Measurements from ENCODE around the gene IGFLR1. TPM values are rescaled to one million over a fixed set of nuclear protein-coding genes. Genes with fewer than 3 reads are reported as not detected.

Gene IGFLR1
- total RNA-seq, 6 experiments from 2014 or later = 16.3 to 58.9 (median 29.3) TPM

DNA sequence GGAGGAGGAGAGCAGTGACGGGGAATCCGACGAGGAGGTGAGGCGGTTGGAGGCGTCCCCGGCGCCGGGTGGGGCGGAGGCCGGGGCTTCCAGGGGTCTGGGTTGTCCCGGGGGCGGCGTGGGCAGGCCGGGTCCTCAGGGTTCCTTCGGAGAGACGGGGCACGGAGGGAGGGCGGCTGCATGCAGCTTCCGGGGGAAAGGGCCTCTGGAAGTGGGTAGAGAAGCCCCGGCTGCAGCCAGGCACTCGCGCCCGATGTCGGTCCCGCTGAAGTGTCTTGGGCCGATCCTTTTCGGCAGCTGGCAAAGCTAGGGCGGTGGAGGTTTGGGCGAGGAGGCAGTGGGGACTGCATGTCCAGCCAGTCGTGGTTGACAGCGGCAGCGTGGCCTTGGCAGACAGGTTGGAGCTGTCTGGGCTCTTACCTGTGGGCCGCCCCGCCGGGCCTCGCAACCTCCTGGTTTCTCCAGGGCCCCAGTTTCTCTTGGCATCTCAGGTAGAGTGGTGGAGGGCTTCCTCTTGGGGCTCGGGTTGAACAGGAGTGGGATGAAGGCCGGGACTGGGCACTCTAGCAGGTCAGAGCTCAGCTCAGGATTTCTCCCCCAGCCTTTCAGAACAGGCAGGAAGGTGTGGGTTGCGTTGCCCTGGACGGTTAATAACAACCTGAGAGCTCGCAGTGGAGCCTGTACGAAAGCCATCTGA is 23.8 kb downstream of the IGFLR1 start:
- intact Hi-C loops (cut with DNase I) = no loop called here
- Histone ChIP-seq H3K36me3 (peaks cover 0 to 22% (median 11%) of the 10 kb centered on the region in 4 donors), H3K4me3 (peak overlapping the region; percentile 66 to 92 (median 79)), H3K9me3 (no peaks in the 10 kb centered on the region), H3K27me3 (no peaks in the 10 kb centered on the region), H3K27ac (peak overlapping the region; percentile 40 to 91 (median 77)), H3K4me1 (peaks cover 0 to 21% (median 6%) of the 10 kb centered on the region in 4 donors)
- DNase-seq (peak; percentile 59 to 72 (median 66)), ATAC-seq (no peak)
- TF ChIP-seq, protein P1, sequence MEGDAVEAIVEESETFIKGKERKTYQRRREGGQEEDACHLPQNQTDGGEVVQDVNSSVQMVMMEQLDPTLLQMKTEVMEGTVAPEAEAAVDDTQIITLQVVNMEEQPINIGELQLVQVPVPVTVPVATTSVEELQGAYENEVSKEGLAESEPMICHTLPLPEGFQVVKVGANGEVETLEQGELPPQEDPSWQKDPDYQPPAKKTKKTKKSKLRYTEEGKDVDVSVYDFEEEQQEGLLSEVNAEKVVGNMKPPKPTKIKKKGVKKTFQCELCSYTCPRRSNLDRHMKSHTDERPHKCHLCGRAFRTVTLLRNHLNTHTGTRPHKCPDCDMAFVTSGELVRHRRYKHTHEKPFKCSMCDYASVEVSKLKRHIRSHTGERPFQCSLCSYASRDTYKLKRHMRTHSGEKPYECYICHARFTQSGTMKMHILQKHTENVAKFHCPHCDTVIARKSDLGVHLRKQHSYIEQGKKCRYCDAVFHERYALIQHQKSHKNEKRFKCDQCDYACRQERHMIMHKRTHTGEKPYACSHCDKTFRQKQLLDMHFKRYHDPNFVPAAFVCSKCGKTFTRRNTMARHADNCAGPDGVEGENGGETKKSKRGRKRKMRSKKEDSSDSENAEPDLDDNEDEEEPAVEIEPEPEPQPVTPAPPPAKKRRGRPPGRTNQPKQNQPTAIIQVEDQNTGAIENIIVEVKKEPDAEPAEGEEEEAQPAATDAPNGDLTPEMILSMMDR (IDR thresholded peaks at IDR 0.05) = no peak
- WGBS (ENCODE audit: insufficient coverage, low coverage, low lambda C conversion rate, missing lambda C conversion rate) = 4% methylated on average over 9 of the region's 42 CpGs

DNA sequence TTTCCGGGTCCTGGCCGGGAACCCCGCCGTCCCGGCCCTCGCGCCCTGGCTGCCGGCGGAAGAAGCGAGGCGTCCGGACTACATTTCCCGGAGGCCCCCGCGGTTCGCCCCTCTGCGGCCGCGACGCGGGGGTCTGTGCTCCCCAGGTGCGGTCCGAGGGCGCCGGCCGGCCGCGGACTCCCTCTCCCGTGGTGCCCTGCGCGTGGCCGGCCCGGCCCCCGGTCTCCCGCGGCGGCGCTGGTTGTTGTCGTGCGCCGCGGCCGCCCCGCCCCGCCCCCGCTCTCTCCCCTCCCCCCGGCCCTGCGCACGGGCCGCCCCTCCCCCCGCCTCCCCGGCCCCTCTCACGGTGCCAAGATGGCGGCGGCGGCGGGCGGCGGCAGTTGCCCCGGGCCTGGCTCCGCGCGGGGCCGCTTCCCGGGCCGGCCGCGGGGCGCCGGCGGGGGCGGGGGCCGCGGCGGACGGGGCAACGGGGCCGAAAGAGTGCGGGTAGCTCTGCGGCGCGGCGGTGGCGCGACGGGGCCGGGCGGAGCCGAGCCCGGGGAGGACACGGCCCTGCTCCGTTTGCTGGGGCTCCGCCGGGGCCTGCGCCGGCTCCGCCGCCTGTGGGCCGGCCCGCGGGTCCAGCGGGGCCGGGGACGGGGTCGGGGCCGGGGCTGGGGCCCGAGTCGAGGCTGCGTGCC is 24.4 kb downstream of the IGFLR1 start, which contains the start of gene KMT2B:
Gene KMT2B, plus strand, starts transcription at position 339 of the 680 bp plus-strand sequence. Its CDS starts 16 bp downstream, at position 355.
- H3K4me3 ChIP-seq = peak within 1 kb of the TSS; percentile 88 to 95 (median 92)
- peaks cover 0 to 21% (median 6%) of the 10 kb centered on the region in 4 donors for H3K4me1 ChIP-seq
- DNase-seq (no peak), ATAC-seq (peak in 2 of 4 donors; percentile 72 to 78)
- no peaks in the 10 kb centered on the region for H3K27me3 ChIP-seq
- TF ChIP-seq, protein P1 (IDR thresholded peaks at IDR 0.05) = no peak
- no peak for TF ChIP-seq POLR2A (IDR thresholded peaks at IDR 0.05)
- WGBS (ENCODE audit: insufficient coverage, low coverage, low lambda C conversion rate, missing lambda C conversion rate) = no CpG with 5 or more reads among the region's 109 CpGs
- H3K36me3 ChIP-seq = peaks cover 0 to 15% (median 5%) of the 10 kb centered on the region in 4 donors
- intact Hi-C loops (cut with DNase I) = no loop called here
- peak within 1 kb of the TSS; percentile 72 to 91 (median 88) for H3K27ac ChIP-seq
- no peaks in the 10 kb centered on the region for H3K9me3 ChIP-seq

DNA sequence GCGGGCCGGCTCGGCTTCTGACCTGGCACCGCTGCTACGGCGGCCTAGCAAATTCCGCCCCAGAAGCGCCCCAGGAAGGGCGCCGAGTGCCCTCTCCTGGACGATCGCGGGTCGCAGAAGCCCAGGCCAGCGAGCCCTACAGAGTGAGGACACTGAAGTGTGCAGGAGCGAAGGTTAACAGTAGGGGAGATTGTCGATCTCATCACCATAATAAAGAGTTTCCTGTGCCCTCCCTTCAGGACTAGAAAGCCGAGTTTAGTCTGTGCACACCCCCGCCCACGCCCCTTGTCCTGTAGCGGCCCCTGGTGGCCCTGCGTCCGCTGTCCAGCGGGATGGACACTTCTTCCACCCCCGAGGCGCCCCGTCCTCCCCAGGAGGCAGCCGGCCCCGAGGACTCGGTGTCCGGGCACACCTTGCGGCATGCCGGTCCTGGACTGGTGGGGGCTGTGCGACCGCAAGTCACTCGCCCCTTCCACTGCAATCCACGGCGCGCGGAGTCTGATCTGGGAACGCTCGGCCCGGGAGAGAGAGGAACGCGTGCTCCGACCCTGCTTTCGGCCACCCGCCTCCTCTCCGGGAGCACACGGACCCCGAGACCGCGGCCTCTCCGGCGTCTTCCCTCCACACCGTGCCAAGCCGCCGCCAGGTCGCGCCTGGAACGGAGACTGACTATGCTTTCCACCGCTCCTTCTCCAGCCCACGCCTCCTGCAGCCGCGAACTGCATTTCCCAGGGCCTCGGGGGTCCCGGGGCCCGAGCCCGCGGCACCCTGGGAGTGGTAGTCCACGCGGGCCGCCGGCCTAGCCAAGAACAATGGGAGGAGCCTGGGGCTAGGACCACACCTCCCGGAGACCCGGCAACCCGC is 25.2 kb downstream of the IGFLR1 start:
- Histone ChIP-seq H3K27me3 (no peaks in the 10 kb centered on the region), H3K4me1 (peaks cover 0 to 21% (median 6%) of the 10 kb centered on the region in 4 donors), H3K36me3 (peaks cover 0 to 7% (median under 1%) of the 10 kb centered on the region in 4 donors), H3K4me3 (peak overlapping the region; percentile 88 to 95 (median 92)), H3K27ac (peak overlapping the region; percentile 72 to 91 (median 88)), H3K9me3 (no peaks in the 10 kb centered on the region)
- intact Hi-C loops (cut with DNase I) = no loop called here
- WGBS (ENCODE audit: insufficient coverage, low coverage, low lambda C conversion rate, missing lambda C conversion rate) = 0% methylated on average over 18 of the region's 77 CpGs
- DNase-seq = peak; percentile 97 to 98 (median 97)
- peak; percentile 85 to 91 (median 88) for ATAC-seq
- TF ChIP-seq, protein P1 (IDR thresholded peaks at IDR 0.05) = peak; percentile 83 to 94 (median 92)
- no peak for TF ChIP-seq POLR2A (IDR thresholded peaks at IDR 0.05)
